SK-N-SH (cell line): ENCODE results near the gene SLC25A26. TPM values are rescaled to one million over a fixed set of nuclear protein-coding genes. Genes with fewer than 3 reads are reported as not detected.

Experiments
- CTCF ChIA-PET: fragments of 300-600, 350-600 bp; formaldehyde crosslinking; extraction: SDS; loops from one replicate; lab custom pipeline; 2021; lab: Yijun Ruan, JAX
- POLR2A ChIA-PET: fragments of 350-600 bp; sonication (Branson Sonifier 250); formaldehyde crosslinking; extraction: SDS; loops from one replicate; lab custom pipeline; 2020; ENCODE audit warnings: antibody characterized with exemption, inconsistent platforms; lab: Yijun Ruan, JAX
- DNase-seq: peaks from one replicate; pipeline ENCODE4 v3.0.0; 2012
- H2AFZ ChIP-seq: fragments of 200-600 bp; sonication (generic); 2 replicates; pipeline ENCODE4 v1.8.1; 2016; ENCODE audit warnings: antibody characterized with exemption, mild to moderate bottlenecking, low read depth
- H3F3A ChIP-seq: fragments of 200-600 bp; sonication (generic); replicated peaks from 2 replicates; pipeline ENCODE3; 2016; ENCODE audit warnings: antibody characterized with exemption, mild to moderate bottlenecking; ENCODE audit not compliant: insufficient read depth
- H3K27ac ChIP-seq, 2 experiments: fragments of 200-500 bp in 1 of 2; fragments of 200-600 bp in 1 of 2; sonication (Bioruptor generic) in 1 of 2; sonication (generic), shearing (Covaris generic) in 1 of 2; 2 replicates each; pipeline versions ENCODE4 v1.5.1 to v1.6.1; 2014 to 2016; ENCODE audit warnings: low read depth in 2 of 2, inconsistent platforms in 1 of 2, low read length in 1 of 2, mild to moderate bottlenecking in 1 of 2, mixed read lengths in 1 of 2
- H3K27me3 ChIP-seq: fragments of 200-600 bp; sonication (generic), shearing (Covaris generic); 2 replicates; pipeline ENCODE4 v1.6.1; 2016; ENCODE audit warnings: mixed run types; ENCODE audit not compliant: insufficient read depth
- H3K36me3 ChIP-seq, 2 experiments: fragments of 200-500 bp in 1 of 2; fragments of 200-600 bp in 1 of 2; sonication (Bioruptor generic) in 1 of 2; sonication (generic) in 1 of 2; replicated peaks in 1 of 2; 2 replicates each; pipeline versions ENCODE3 to v1.5.1; 2014 to 2016; ENCODE audit warnings: low read length in 1 of 2, mild to moderate bottlenecking in 1 of 2; ENCODE audit not compliant: insufficient read depth in 2 of 2, control insufficient read depth in 1 of 2
- H3K4me1 ChIP-seq, 2 experiments: fragments of 200-500 bp in 1 of 2; fragments of 200-600 bp in 1 of 2; sonication (Bioruptor generic) in 1 of 2; sonication (generic), shearing (Covaris generic) in 1 of 2; 2 replicates each; pipeline versions ENCODE4 v1.5.1 to v1.6.1; 2014 to 2016; ENCODE audit warnings: low read depth in 1 of 2, low read length in 1 of 2, mixed run types in 1 of 2; ENCODE audit not compliant: insufficient read depth in 2 of 2, control insufficient read depth in 1 of 2
- H3K4me2 ChIP-seq: fragments of 200-600 bp; sonication (generic), shearing (Covaris generic); 2 replicates; pipeline ENCODE4 v1.6.1; 2017; ENCODE audit warnings: mixed run types
- H3K4me3 ChIP-seq, 2 experiments: fragments of 200-500 bp in 1 of 2; fragments of 200-600 bp in 1 of 2; sonication (Bioruptor generic) in 1 of 2; sonication (generic), shearing (Covaris generic) in 1 of 2; 2 replicates each; pipeline versions ENCODE4 v1.5.1 to v1.8.1; 2014 to 2016; ENCODE audit warnings: low read depth in 2 of 2, inconsistent platforms in 1 of 2, low read length in 1 of 2, mild to moderate bottlenecking in 1 of 2, mixed read lengths in 1 of 2, moderate library complexity in 1 of 2
- H3K79me2 ChIP-seq: fragments of 200-600 bp; sonication (generic); 2 replicates; pipeline ENCODE4 v1.8.1; 2017; ENCODE audit warnings: mild to moderate bottlenecking; ENCODE audit not compliant: insufficient read depth
- H3K9ac ChIP-seq: fragments of 200-600 bp; sonication (generic); 2 replicates; pipeline ENCODE4 v1.6.1; 2017; ENCODE audit warnings: mixed run types
- H3K9me2 ChIP-seq: fragments of 200-600 bp; sonication (generic); 2 replicates; pipeline ENCODE4 v1.6.1; 2017; ENCODE audit warnings: mixed run types
- H3K9me3 ChIP-seq: fragments of 200-600 bp; sonication (generic); 2 replicates; pipeline ENCODE4 v1.6.1; 2017; ENCODE audit warnings: mixed run types, mild to moderate bottlenecking, moderate library complexity
- H4K20me1 ChIP-seq: fragments of 200-600 bp; sonication (generic); 2 replicates; pipeline ENCODE4 v1.6.1; 2017; ENCODE audit warnings: mild to moderate bottlenecking, mixed run types; ENCODE audit not compliant: insufficient read depth
- CTCF ChIP-seq: fragments of 200-600 bp; sonication (generic); IDR thresholded peaks from 2 replicates; pipeline ENCODE4 v1.6.1; 2017; ENCODE audit warnings: antibody characterized with exemption, mild to moderate bottlenecking, moderate library complexity
- EZH2phosphoT487 ChIP-seq: fragments of 200-600 bp; sonication (generic); IDR thresholded peaks from 2 replicates; pipeline ENCODE4 v1.6.1; 2017; ENCODE audit warnings: low read depth, mixed run types, mild to moderate bottlenecking, antibody characterized with exemption, moderate library complexity, borderline replicate concordance
- FOSL2 ChIP-seq: IDR thresholded peaks from 2 replicates; pipeline ENCODE4 v1.4.0; 2012; ENCODE audit warnings: low read depth, mild to moderate bottlenecking, moderate library complexity, borderline replicate concordance
- FOXJ3 ChIP-seq: sonication (generic); formaldehyde crosslinking; IDR thresholded peaks from 2 replicates; pipeline ENCODE4 v1.5.1; 2020; ENCODE audit warnings: mild to moderate bottlenecking, missing genetic modification reagents
- FOXM1 ChIP-seq: IDR thresholded peaks from 2 replicates; pipeline ENCODE4 v1.4.0; 2012; ENCODE audit warnings: low read depth, mild to moderate bottlenecking
- GATA2 ChIP-seq: sonication (generic); formaldehyde crosslinking; IDR thresholded peaks from 2 replicates; pipeline ENCODE4 v1.5.0; 2020; ENCODE audit warnings: mild to moderate bottlenecking, missing genetic modification reagents
- JUND ChIP-seq: IDR thresholded peaks from 2 replicates; pipeline ENCODE4 v1.4.0; 2012
- MEF2A ChIP-seq: IDR thresholded peaks from 2 replicates; pipeline ENCODE4 v1.4.0; 2012; ENCODE audit warnings: low read depth, borderline replicate concordance
- MXI1 ChIP-seq: IDR thresholded peaks from 2 replicates; pipeline ENCODE4 v1.6.1; 2012; ENCODE audit warnings: mild to moderate bottlenecking, low read depth, low read length, improper control_type of control experiment
- POLR2AphosphoS5 ChIP-seq: IDR thresholded peaks from 2 replicates; pipeline ENCODE4 v1.6.1; 2012; ENCODE audit warnings: low read depth, low read length
- RAD21 ChIP-seq: IDR thresholded peaks from 2 replicates; pipeline ENCODE4 v1.6.1; 2012; ENCODE audit warnings: mild to moderate bottlenecking, low read length
- REST ChIP-seq: IDR thresholded peaks from 2 replicates; pipeline ENCODE4 v1.6.1; 2012; ENCODE audit warnings: mild to moderate bottlenecking, low read depth, low read length, moderate library complexity
- RXRA ChIP-seq: IDR thresholded peaks from 2 replicates; pipeline ENCODE4 v1.4.0; 2012; ENCODE audit warnings: low read depth, mild to moderate bottlenecking, borderline replicate concordance
- TCF12 ChIP-seq: IDR thresholded peaks from 2 replicates; pipeline ENCODE4 v1.4.0; 2012
- WGBS: methylation state at CpG from one replicate; pipeline ENCODE4 v1.1.6; 2017; ENCODE audit warnings: low lambda C conversion rate; 5-methylcytosine and 5-hydroxymethylcytosine counted together
- polyA plus RNA-seq, 3 experiments: library from polyadenylated mRNA; depleted of rRNA; stranded (reverse); fragments of >200 nt; gene quantifications; 2 replicates each; pipeline ENCODE4 v1.2.3, GENCODE V29; 2012
- TF ChIP-seq, protein P1 (sequence below): IDR thresholded peaks from 2 replicates; pipeline ENCODE4; 2012
- TF ChIP-seq, protein P2 (sequence below): IDR thresholded peaks from 2 replicates; pipeline ENCODE4 v1.4.0; 2012; ENCODE audit warnings: low read depth
- TF ChIP-seq, protein P3 (sequence below): fragments of 150-350 bp; IDR thresholded peaks from 2 replicates; pipeline ENCODE4 v1.6.1; 2016; ENCODE audit warnings: mild to moderate bottlenecking, low read depth, low read length
- TF ChIP-seq, protein P4 (sequence below): fragments of 150-350 bp; IDR thresholded peaks from 2 replicates; pipeline ENCODE4 v1.6.1; 2017; ENCODE audit warnings: antibody characterized with exemption, low read length, low read depth, borderline replicate concordance
- TF ChIP-seq, protein P5 (sequence below): IDR thresholded peaks from 2 replicates; pipeline ENCODE4 v1.4.0; 2012; ENCODE audit warnings: low read depth, borderline replicate concordance

Gene SLC25A26
- polyA plus RNA-seq, 1 of the 3 experiments (the other 2 are of a cell fraction), result 31.8 TPM

GRCh38 chr3:66415867-66416428, 195.1 kb downstream of the SLC25A26 start:
- CTCF ChIA-PET, result interaction anchor here (1.5 to 4.7 kb wide), 2 partner anchors 8 to 34 kb away, joined by 3 to 23 read pairs; no protein-coding TSS in a partner anchor
- POLR2A ChIA-PET, result no interaction called here

More at GRCh38 chr3:66415867-66416428, 195.1 kb downstream of the SLC25A26 start:
- Histone ChIP-seq H2AFZ (no peak overlapping the region), H3K4me3 (no peak overlapping the region), H3K36me3 (no peaks in the 10 kb centered on the region), H3K9me2 (no peaks in the 10 kb centered on the region), H4K20me1 (no peaks in the 10 kb centered on the region), H3K4me2 (no peak overlapping the region), H3K9ac (no peak overlapping the region), H3K9me3 (no peaks in the 10 kb centered on the region), H3K4me1 (no peaks in the 10 kb centered on the region; a peak in 1 of 4 replicates), H3F3A (no peaks in the 10 kb centered on the region), H3K27me3 (no peaks in the 10 kb centered on the region), H3K27ac (no peak overlapping the region), H3K79me2 (no peaks in the 10 kb centered on the region)
- WGBS, result 63% methylated on average over 5 of the region's 5 CpGs
- TF ChIP-seq, protein P1, sequence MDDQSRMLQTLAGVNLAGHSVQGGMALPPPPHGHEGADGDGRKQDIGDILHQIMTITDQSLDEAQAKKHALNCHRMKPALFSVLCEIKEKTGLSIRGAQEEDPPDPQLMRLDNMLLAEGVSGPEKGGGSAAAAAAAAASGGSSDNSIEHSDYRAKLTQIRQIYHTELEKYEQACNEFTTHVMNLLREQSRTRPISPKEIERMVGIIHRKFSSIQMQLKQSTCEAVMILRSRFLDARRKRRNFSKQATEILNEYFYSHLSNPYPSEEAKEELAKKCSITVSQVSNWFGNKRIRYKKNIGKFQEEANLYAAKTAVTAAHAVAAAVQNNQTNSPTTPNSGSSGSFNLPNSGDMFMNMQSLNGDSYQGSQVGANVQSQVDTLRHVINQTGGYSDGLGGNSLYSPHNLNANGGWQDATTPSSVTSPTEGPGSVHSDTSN, result no peak
- TF ChIP-seq RAD21 (no peak), REST (no peak), CTCF (no peak), MXI1 (no peak), EZH2phosphoT487 (no peak), FOXJ3 (CRISPR knock-in tag) (no peak), FOSL2 (no peak), JUND (no peak), POLR2AphosphoS5 (no peak), FOXM1 (no peak), RXRA (no peak), MEF2A (no peak), TCF12 (no peak), GATA2 (CRISPR knock-in tag) (no peak)
- TF ChIP-seq, protein P2, sequence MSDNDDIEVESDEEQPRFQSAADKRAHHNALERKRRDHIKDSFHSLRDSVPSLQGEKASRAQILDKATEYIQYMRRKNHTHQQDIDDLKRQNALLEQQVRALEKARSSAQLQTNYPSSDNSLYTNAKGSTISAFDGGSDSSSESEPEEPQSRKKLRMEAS, result no peak
- TF ChIP-seq, protein P3, sequence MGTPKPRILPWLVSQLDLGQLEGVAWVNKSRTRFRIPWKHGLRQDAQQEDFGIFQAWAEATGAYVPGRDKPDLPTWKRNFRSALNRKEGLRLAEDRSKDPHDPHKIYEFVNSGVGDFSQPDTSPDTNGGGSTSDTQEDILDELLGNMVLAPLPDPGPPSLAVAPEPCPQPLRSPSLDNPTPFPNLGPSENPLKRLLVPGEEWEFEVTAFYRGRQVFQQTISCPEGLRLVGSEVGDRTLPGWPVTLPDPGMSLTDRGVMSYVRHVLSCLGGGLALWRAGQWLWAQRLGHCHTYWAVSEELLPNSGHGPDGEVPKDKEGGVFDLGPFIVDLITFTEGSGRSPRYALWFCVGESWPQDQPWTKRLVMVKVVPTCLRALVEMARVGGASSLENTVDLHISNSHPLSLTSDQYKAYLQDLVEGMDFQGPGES, result no peak
- TF ChIP-seq, protein P4, sequence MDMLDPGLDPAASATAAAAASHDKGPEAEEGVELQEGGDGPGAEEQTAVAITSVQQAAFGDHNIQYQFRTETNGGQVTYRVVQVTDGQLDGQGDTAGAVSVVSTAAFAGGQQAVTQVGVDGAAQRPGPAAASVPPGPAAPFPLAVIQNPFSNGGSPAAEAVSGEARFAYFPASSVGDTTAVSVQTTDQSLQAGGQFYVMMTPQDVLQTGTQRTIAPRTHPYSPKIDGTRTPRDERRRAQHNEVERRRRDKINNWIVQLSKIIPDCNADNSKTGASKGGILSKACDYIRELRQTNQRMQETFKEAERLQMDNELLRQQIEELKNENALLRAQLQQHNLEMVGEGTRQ, result no peak
- TF ChIP-seq, protein P5, sequence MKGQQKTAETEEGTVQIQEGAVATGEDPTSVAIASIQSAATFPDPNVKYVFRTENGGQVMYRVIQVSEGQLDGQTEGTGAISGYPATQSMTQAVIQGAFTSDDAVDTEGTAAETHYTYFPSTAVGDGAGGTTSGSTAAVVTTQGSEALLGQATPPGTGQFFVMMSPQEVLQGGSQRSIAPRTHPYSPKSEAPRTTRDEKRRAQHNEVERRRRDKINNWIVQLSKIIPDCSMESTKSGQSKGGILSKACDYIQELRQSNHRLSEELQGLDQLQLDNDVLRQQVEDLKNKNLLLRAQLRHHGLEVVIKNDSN, result no peak
- DNase-seq, result no peak
